ENCODE measurements around the gene TPM1. TPM values are rescaled to one million over a fixed set of nuclear protein-coding genes. Genes with fewer than 3 reads are reported as not detected.

Gene TPM1
- total RNA-seq, 4 donors from 2014 or later = 181 to 611 (median 293) TPM

- TF ChIP-seq CTCF (IDR thresholded peaks at IDR 0.05; ENCODE audit: low read depth) = no peak
Observed at GRCh38 chr15:63037976-63038720, 4.4 kb upstream of the TPM1 start.

- no peak for TF ChIP-seq CTCF (IDR thresholded peaks at IDR 0.05; ENCODE audit: low read depth)
Observed at GRCh38 chr15:63038926-63039673, 3.4 kb upstream of the TPM1 start.

- no peak for TF ChIP-seq CTCF (IDR thresholded peaks at IDR 0.05; ENCODE audit: low read depth)
Observed at GRCh38 chr15:63039811-63040210, 2.7 kb upstream of the TPM1 start.

- TF ChIP-seq CTCF (IDR thresholded peaks at IDR 0.05; ENCODE audit: low read depth) = no peak
Observed at GRCh38 chr15:63040509-63040908, 2.0 kb upstream of the TPM1 start.

GRCh38 chr15:63040954-63041353 is 1.6 kb upstream of the TPM1 start:
- TF ChIP-seq CTCF (IDR thresholded peaks at IDR 0.05; ENCODE audit: low read depth) = no peak

- TF ChIP-seq CTCF (IDR thresholded peaks at IDR 0.05; ENCODE audit: low read depth) = no peak
Observed at GRCh38 chr15:63041402-63041973, 1.1 kb upstream of the TPM1 start.

GRCh38 chr15:63042877-63043334 is 359 bp downstream of the TPM1 start:
- TF ChIP-seq CTCF (IDR thresholded peaks at IDR 0.05; ENCODE audit: low read depth) = no peak
